HG03280 (cell line): ENCODE measurements around the gene ADGRG6.
"Not testable (repeated sequence)": the region's sequence is repeated elsewhere in the genome, so short reads cannot be mapped to it uniquely, and the experiment has no call there.

Experiments
- ATAC-seq: cut with Tn5 transposase; IDR thresholded peaks from one replicate; pipeline ENCODE4 v1.9.1; 2021; ENCODE audit warnings: mild to moderate bottlenecking, moderate library complexity; ENCODE audit not compliant: unreplicated experiment

Gene ADGRG6

GRCh38 chr6:142440600-142441293 lies 138.9 kb downstream of the ADGRG6 start:
- no peak for ATAC-seq

- ATAC-seq, result no peak
These were observed 139.9 kb downstream of the ADGRG6 start for GRCh38 chr6:142441716-142442115.

GRCh38 chr6:142443102-142443501 lies 141.3 kb downstream of the ADGRG6 start:
- no peak for ATAC-seq

GRCh38 chr6:142443532-142443931 lies 141.7 kb downstream of the ADGRG6 start:
- ATAC-seq, result no peak

- no peak for ATAC-seq
These were observed 142.6 kb downstream of the ADGRG6 start for GRCh38 chr6:142444376-142444775.

- ATAC-seq, result no peak
These were observed 143.1 kb downstream of the ADGRG6 start for GRCh38 chr6:142444881-142445301.

GRCh38 chr6:142446168-142446567 lies 144.4 kb downstream of the ADGRG6 start:
- no peak for ATAC-seq

GRCh38 chr6:142446576-142446975 lies 144.8 kb downstream of the ADGRG6 start:
- no peak for ATAC-seq

GRCh38 chr6:142448091-142448729 lies 146.4 kb downstream of the ADGRG6 start:
- ATAC-seq, result no peak

GRCh38 chr6:142450856-142451255 lies 149.0 kb downstream of the ADGRG6 start:
- ATAC-seq, result not testable (repeated sequence)

- ATAC-seq, result no peak
These were observed 151.2 kb downstream of the ADGRG6 start for GRCh38 chr6:142452993-142453392.

- ATAC-seq, result not testable (repeated sequence)
These were observed 152.4 kb downstream of the ADGRG6 start for GRCh38 chr6:142454196-142454595.

GRCh38 chr6:142454848-142455247 lies 153.0 kb downstream of the ADGRG6 start:
- not testable (repeated sequence) for ATAC-seq

GRCh38 chr6:142455957-142456589 lies 154.3 kb downstream of the ADGRG6 start:
- ATAC-seq, result no peak

- no peak for ATAC-seq
These were observed 156.0 kb downstream of the ADGRG6 start for GRCh38 chr6:142457638-142458406.

GRCh38 chr6:142458836-142459235 lies 157.0 kb downstream of the ADGRG6 start:
- ATAC-seq, result no peak

GRCh38 chr6:142459271-142459670 lies 157.5 kb downstream of the ADGRG6 start:
- ATAC-seq, result no peak

- ATAC-seq, result no peak
These were observed 160.5 kb downstream of the ADGRG6 start for GRCh38 chr6:142462260-142462659.

GRCh38 chr6:142463988-142464387 lies 162.2 kb downstream of the ADGRG6 start:
- ATAC-seq, result no peak

GRCh38 chr6:142469220-142469619 lies 167.4 kb downstream of the ADGRG6 start:
- no peak for ATAC-seq

GRCh38 chr6:142470421-142470820 lies 168.6 kb downstream of the ADGRG6 start:
- ATAC-seq, result no peak
